G401 (cell line): ENCODE measurements around the gene RFPL4AL1. TPM values are rescaled to one million over a fixed set of nuclear protein-coding genes. Genes with fewer than 3 reads are reported as not detected.

ENCODE experiments used
- DNase-seq: peaks from one replicate; pipeline ENCODE4 v3.0.0-alpha.2; 2015; ENCODE audit warnings: low spot score
- in situ Hi-C: cut with HindIII; loops from 2 replicates; pipeline ENCODE4 v1.10.0; 2016; ENCODE audit warnings: low sequenced_read_pairs, mixed read lengths
- total RNA-seq: library from RNA; depleted of rRNA; stranded (reverse); fragments of >200 nt; shearing (Covaris generic); gene quantifications from 2 replicates; pipeline ENCODE4 v1.2.3, GENCODE V29; 2014; rRNA removed

RFPL4AL1 gene
- total RNA-seq, 1 experiment from 2014 or later, result 0.17 TPM

GRCh38 chr19:55813906-55814305 lies 45.0 kb downstream of the RFPL4AL1 start:
- in situ Hi-C loops, result no loop called here
- no peak for DNase-seq

DNA sequence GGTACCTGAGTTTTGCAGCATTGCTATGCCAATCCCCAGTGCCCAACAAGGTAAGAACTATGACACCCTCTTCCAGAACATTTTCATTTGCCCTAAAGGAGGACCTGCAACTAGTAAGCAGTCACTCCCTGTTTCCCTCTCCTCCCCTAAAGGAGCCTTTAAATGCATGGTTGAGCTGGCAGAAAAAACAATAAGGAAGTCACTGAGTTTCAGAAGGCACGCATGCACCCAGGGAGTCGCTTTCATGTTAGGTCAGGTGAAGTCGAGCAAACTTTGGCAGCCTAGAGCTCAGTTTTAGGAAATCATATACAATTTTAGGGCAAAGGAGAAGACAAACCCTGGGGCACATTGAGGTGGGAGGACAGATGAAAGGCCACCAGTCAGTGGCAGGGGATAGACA lies 51.1 kb downstream of the RFPL4AL1 start:
- in situ Hi-C loops, result no loop called here
- DNase-seq, result no peak

Other genes starting within 250 kb of the RFPL4AL1 start
- gene SBK2, start 232.0 kb upstream of the RFPL4AL1 start, total RNA-seq, result 1.9 and 3.6 TPM in 2 replicates
- 0.31 and 0.37 TPM in 2 replicates for gene SBK3, start 223.6 kb upstream of the RFPL4AL1 start, total RNA-seq
- 10.0 and 16.2 TPM in 2 replicates for gene ZNF579, start 188.3 kb upstream of the RFPL4AL1 start, total RNA-seq
- 5.2 and 7.7 TPM in 2 replicates for gene FIZ1, start 169.6 kb upstream of the RFPL4AL1 start, total RNA-seq
- 8.4 and 19.8 TPM in 2 replicates for gene ZNF524, start 168.8 kb upstream of the RFPL4AL1 start, total RNA-seq
- 1.6 and 1.7 TPM in 2 replicates for gene ZNF865, start 163.5 kb upstream of the RFPL4AL1 start, total RNA-seq
- 6.8 and 21.0 TPM in 2 replicates for gene ZNF784, start 144.6 kb upstream of the RFPL4AL1 start, total RNA-seq
- 5.1 and 17.4 TPM in 2 replicates for gene ZNF580, start 128.1 kb upstream of the RFPL4AL1 start, total RNA-seq
- 31.0 and 53.7 TPM in 2 replicates for gene ZNF581, start 125.5 kb upstream of the RFPL4AL1 start, total RNA-seq
- gene CCDC106, start 120.9 kb upstream of the RFPL4AL1 start, total RNA-seq, result 24.9 and 29.0 TPM in 2 replicates
- 239 and 262 TPM in 2 replicates for gene U2AF2, start 114.1 kb upstream of the RFPL4AL1 start, total RNA-seq
- gene EPN1, start 93.9 kb upstream of the RFPL4AL1 start, total RNA-seq, result 40.6 and 89.1 TPM in 2 replicates
- not detected in 2 replicates for gene NLRP9, start 30.7 kb upstream of the RFPL4AL1 start, total RNA-seq
- gene RFPL4A, start 10.0 kb upstream of the RFPL4AL1 start, total RNA-seq, result 0.49 and 3.1 TPM in 2 replicates
- gene NLRP11, start 62.9 kb downstream of the RFPL4AL1 start, total RNA-seq, result 1.4 and 1.6 TPM in 2 replicates
- gene NLRP4, start 67.4 kb downstream of the RFPL4AL1 start, total RNA-seq, result 0.07 TPM in 1 of 2 replicates, not detected in the other
- not detected in 2 replicates for gene NLRP13, start 163.2 kb downstream of the RFPL4AL1 start, total RNA-seq
- gene NLRP8, start 178.7 kb downstream of the RFPL4AL1 start, total RNA-seq, result not detected in 2 replicates
- gene NLRP5, start 217.7 kb downstream of the RFPL4AL1 start, total RNA-seq, result not detected in 2 replicates